Motor neuron (in vitro differentiated cells): ENCODE measurements around the gene VARS2. TPM values are rescaled to one million over a fixed set of nuclear protein-coding genes. Genes with fewer than 3 reads are reported as not detected.

Source experiments
- ATAC-seq, 8 experiments: fragments of 200-7000 bp; cut with Tn5 transposase; replicated peaks in 6 of 8; 2 replicates each; pipeline ENCODE4 v1.8.0; 2021; ENCODE audit warnings: mild to moderate bottlenecking in 8 of 8, moderate library complexity in 8 of 8
- H3K27ac ChIP-seq, 2 donors: fragments of 250-450 bp; sonication (Bioruptor Pico); 2 replicates each; pipeline ENCODE4 v1.9.0; 2021; ENCODE audit warnings: antibody characterized with exemption in 2 of 2, mild to moderate bottlenecking in 2 of 2, moderate library complexity in 1 of 2
- H3K4me1 ChIP-seq, 2 donors: fragments of 250-450 bp; sonication (Bioruptor Pico); replicated peaks in 1 of 2; 2 replicates each; pipeline ENCODE4 v1.6.1; 2021; ENCODE audit warnings: antibody characterized with exemption in 2 of 2, mild to moderate bottlenecking in 2 of 2, moderate library complexity in 1 of 2
- H3K4me3 ChIP-seq, 5 donors: fragments of 250-450 bp; sonication (Bioruptor Pico); 2 replicates each; pipeline ENCODE4 v1.9.0; 2021; ENCODE audit warnings: antibody characterized with exemption in 5 of 5, mild to moderate bottlenecking in 5 of 5, moderate library complexity in 4 of 5
- WGBS, 10 experiments: fragments of 450-650 bp; shearing (Covaris generic); methylation state at CpG; one replicate each; pipeline ENCODE4 v1.0.0; 2022; 5-methylcytosine and 5-hydroxymethylcytosine counted together
- in situ Hi-C, 9 experiments: fragments of 400-800 bp; cut with MboI; loops; one replicate each; pipeline ENCODE4 v1.15.0; 2021; ENCODE audit warnings: low sequenced_read_pairs in 9 of 9, low pct_unique_long_range_greater_than_20kb in 2 of 9; ENCODE audit not compliant: unreplicated experiment in 9 of 9
- total RNA-seq, 8 experiments: library from RNA; unstranded; fragments of 300-600 nt; gene quantifications; 2 replicates each; pipeline versions ENCODE4 v1.2.3 to v1.2.4, GENCODE V29; 2022

The VARS2 gene
- total RNA-seq, 8 experiments from 2014 or later, result 13.5 to 39.7 (median 21.0) TPM

GRCh38 chr6:30879684-30880427 lies 34.2 kb upstream of the VARS2 start:
- Histone ChIP-seq H3K4me3 (peak overlapping the region in 3 of 5 donors; percentile 54 to 87 (median 62)), H3K27ac (peak overlapping the region; percentile 92 to 98), H3K4me1 (peaks cover 22% of the 10 kb centered on the region in 2 donors)
- no peak for ATAC-seq
- in situ Hi-C loops, result loop anchor here in 2 of 9 experiments (10.0 kb wide), 1 partner anchor 55 kb away; no protein-coding TSS in a partner anchor
- 51 to 100% (median 86%) methylated on average over 2 to 6 of the region's 8 CpGs; no CpG with 5 or more reads in 2 of the 10 experiments for WGBS, 10 experiments

DNA sequence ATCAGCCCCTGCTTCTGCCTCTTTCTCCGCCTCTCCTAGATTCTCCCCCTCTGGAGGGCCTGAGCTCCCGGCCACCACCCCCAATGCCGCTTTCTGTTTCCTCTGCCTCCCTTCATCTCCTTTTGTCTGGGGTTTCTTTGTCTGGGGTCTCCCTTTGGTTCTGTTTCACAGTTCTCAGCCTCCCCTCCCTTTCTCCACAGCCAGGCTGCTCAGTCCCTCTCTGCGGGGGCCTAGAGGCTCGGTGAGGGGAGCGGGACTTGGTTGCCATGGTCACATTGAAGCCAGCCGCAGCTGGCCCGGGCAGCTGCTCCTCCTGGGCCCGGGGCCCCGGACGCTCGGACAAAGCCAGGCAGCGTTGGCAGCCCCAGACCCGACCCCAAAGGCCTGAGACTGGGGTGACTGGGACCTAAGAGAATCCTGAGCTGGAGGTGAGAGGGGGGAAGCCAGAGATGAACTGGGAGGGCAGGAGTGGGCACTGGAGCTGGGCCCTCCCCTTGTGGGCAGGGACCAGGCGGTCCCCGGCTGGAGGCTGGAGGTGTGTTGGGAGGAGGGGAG lies 33.3 kb upstream of the VARS2 start:
- ATAC-seq, result peak in 5 of 8 experiments; percentile 58 to 68 (median 64)
- WGBS, 10 experiments, result 0 to 90% (median 0%) methylated on average over 1 to 3 of the region's 16 CpGs; no CpG with 5 or more reads in 3 of the 10 experiments
- peaks cover 22 to 26% of the 10 kb centered on the region in 2 donors for H3K4me1 ChIP-seq
- peak overlapping the region; percentile 92 to 98 for H3K27ac ChIP-seq
- in situ Hi-C loops, result no loop called here
- H3K4me3 ChIP-seq, result peak overlapping the region; percentile 54 to 87 (median 65)

DNA sequence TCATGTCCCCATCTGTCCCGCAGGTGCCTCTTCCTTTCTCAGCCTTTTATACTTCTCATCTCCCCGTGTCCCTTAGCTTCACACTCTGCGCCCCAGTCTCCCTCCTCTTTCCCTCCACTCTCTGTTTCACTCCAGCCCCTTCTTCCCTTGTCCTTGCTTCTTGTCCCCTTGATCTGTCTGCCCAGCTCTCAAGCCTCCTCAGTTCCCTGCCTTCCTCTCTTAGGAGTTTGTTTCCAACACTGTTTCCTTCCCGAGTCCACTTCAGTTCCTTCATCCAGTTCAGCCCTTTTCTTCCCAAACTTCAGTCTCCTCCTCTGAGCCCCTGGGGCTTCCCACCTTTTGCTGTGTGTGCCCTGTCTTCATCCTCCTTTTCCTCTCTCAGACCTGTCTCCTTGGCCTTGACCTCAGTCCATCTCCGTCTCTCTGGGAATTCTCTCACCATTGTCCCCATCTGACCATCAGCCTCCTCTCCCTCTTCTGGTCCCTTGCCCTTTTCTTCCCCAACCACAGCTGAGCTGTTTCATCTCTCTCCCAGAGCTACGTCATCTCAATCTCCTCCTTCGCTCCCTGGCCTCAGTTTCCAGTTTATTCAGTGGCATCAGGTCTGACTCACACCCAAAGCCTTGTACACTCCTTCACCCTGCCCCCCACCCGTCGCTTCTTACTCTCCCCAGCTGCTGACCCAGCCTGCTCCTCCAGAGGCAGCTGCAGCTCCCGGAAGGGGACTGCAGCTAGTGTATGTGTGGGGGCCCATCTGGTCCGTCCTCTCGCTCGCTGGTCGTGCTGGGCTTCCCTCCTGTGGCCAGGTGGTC lies 32.4 kb upstream of the VARS2 start:
- WGBS, 10 experiments, result 0 to 89% (median 11%) methylated on average over 1 to 9 of the region's 14 CpGs
- Histone ChIP-seq H3K27ac (peak overlapping the region; percentile 92 to 98), H3K4me1 (peaks cover 24 to 29% of the 10 kb centered on the region in 2 donors), H3K4me3 (peak overlapping the region; percentile 54 to 87 (median 65))
- in situ Hi-C loops, result no loop called here
- ATAC-seq, result no peak

DNA sequence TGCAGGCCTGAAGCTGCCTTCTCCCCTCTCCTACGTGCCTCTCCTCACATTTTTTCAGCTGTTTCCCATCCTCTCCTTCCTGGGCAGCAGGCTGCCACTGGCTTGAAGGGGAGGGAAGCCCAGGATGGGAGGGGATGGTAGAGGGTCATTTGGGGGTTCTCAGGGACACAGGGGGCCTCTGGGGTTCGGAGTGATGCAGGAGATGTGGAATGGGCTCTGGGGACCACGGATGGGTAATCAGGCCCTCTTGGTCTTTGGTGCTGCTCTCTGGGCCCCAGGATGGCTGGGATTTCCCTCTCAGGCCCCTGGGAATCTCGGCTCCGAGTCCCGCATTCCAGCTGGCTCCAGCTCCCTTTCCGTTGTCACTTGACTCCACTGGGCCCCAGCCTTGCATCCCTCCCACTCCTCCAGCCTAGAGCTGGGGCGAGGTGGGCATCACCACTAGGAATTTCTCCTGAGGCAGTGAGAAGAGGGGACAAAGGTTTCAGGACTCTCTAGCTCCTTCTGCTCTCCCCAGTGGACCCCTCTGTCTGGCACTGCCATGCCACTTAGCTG lies 31.8 kb upstream of the VARS2 start:
- peak overlapping the region; percentile 54 to 87 (median 65) for H3K4me3 ChIP-seq
- peaks cover 27 to 33% of the 10 kb centered on the region in 2 donors for H3K4me1 ChIP-seq
- WGBS, 10 experiments, result 100% methylated on average over 1 of the region's 8 CpGs; no CpG with 5 or more reads in 8 of the 10 experiments
- ATAC-seq, result no peak
- in situ Hi-C loops, result no loop called here
- peak overlapping the region; percentile 92 to 98 for H3K27ac ChIP-seq

- H3K4me1 ChIP-seq, result peaks cover 22 to 27% of the 10 kb centered on the region in 2 donors
- 14 to 100% (median 61%) methylated on average over 1 to 4 of the region's 15 CpGs; no CpG with 5 or more reads in 4 of the 10 experiments for WGBS, 10 experiments
- peak in 2 of 8 experiments; percentile 7 to 10 for ATAC-seq
- peak overlapping the region; percentile 54 to 87 (median 65) for H3K4me3 ChIP-seq
- peak overlapping the region; percentile 92 to 98 for H3K27ac ChIP-seq
- in situ Hi-C loops, result no loop called here
These were observed 31.0 kb upstream of the VARS2 start for GRCh38 chr6:30882759-30883684.

- Histone ChIP-seq H3K27ac (peak within 1 kb of the TSS; percentile 92 to 98), H3K4me3 (peak within 1 kb of the TSS; percentile 54 to 87 (median 65)), H3K4me1 (peaks cover 19 to 27% of the 10 kb centered on the region in 2 donors)
- peak; percentile 1 to 72 (median 51) for ATAC-seq
- in situ Hi-C loops, result no loop called here
- 0 to 100% (median 3%) methylated on average over 1 to 7 of the region's 62 CpGs; no CpG with 5 or more reads in 5 of the 10 experiments for WGBS, 10 experiments
These were observed 30.1 kb upstream of the VARS2 start, which contains the start of gene DDR1 for GRCh38 chr6:30883685-30884520. Gene DDR1, plus strand, starts transcription at chr6:30884519. Its CDS starts 4,211 bp downstream, at chr6:30888730.

GRCh38 chr6:30884521-30885480 lies 29.2 kb upstream of the VARS2 start:
- 0 to 27% (median 0%) methylated on average over 2 to 11 of the region's 59 CpGs; no CpG with 5 or more reads in 6 of the 10 experiments for WGBS, 10 experiments
- ATAC-seq, result peak; percentile 0 to 51 (median 4)
- H3K4me1 ChIP-seq, result peaks cover 17 to 24% of the 10 kb centered on the region in 2 donors
- H3K4me3 ChIP-seq, result peak overlapping the region; percentile 54 to 87 (median 65)
- in situ Hi-C loops, result no loop called here
- peak overlapping the region; percentile 92 to 98 for H3K27ac ChIP-seq

- peak in 4 of 8 experiments; percentile 5 to 33 (median 20) for ATAC-seq
These were observed 28.5 kb upstream of the VARS2 start for GRCh38 chr6:30885481-30885998.

GRCh38 chr6:30885999-30886896 lies 27.8 kb upstream of the VARS2 start:
- Histone ChIP-seq H3K27ac (peak overlapping the region; percentile 92 to 98), H3K4me3 (peak overlapping the region; percentile 54 to 87 (median 65)), H3K4me1 (peaks cover 10 to 16% of the 10 kb centered on the region in 2 donors)
- WGBS, 10 experiments, result 0 to 3% (median 0%) methylated on average over 1 to 9 of the region's 18 CpGs; no CpG with 5 or more reads in 6 of the 10 experiments
- in situ Hi-C loops, result no loop called here
- ATAC-seq, result peak; percentile 44 to 67 (median 58)

More at GRCh38 chr6:30885481-30885998, 28.5 kb upstream of the VARS2 start:
- peak overlapping the region; percentile 92 to 98 for H3K27ac ChIP-seq
- WGBS, 10 experiments, result 0 to 57% (median 0%) methylated on average over 1 of the region's 7 CpGs; no CpG with 5 or more reads in 5 of the 10 experiments
- in situ Hi-C loops, result no loop called here
- peak overlapping the region; percentile 54 to 87 (median 65) for H3K4me3 ChIP-seq
- peaks cover 10 to 16% of the 10 kb centered on the region in 2 donors for H3K4me1 ChIP-seq
